CD4-positive, alpha-beta T cell treated with Interleukin-1 beta for 1 hour (primary cell): ENCODE results near the gene LIN28A.
"Not testable (repeated sequence)": the region's sequence is repeated elsewhere in the genome, so short reads cannot be mapped to it uniquely, and the experiment has no call there.

Experiments
- DNase-seq, 2 donors: peaks; one replicate each; pipeline ENCODE4 v3.0.0-alpha.2; 2020 to 2022

LIN28A gene, protein sequence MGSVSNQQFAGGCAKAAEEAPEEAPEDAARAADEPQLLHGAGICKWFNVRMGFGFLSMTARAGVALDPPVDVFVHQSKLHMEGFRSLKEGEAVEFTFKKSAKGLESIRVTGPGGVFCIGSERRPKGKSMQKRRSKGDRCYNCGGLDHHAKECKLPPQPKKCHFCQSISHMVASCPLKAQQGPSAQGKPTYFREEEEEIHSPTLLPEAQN

DNA sequence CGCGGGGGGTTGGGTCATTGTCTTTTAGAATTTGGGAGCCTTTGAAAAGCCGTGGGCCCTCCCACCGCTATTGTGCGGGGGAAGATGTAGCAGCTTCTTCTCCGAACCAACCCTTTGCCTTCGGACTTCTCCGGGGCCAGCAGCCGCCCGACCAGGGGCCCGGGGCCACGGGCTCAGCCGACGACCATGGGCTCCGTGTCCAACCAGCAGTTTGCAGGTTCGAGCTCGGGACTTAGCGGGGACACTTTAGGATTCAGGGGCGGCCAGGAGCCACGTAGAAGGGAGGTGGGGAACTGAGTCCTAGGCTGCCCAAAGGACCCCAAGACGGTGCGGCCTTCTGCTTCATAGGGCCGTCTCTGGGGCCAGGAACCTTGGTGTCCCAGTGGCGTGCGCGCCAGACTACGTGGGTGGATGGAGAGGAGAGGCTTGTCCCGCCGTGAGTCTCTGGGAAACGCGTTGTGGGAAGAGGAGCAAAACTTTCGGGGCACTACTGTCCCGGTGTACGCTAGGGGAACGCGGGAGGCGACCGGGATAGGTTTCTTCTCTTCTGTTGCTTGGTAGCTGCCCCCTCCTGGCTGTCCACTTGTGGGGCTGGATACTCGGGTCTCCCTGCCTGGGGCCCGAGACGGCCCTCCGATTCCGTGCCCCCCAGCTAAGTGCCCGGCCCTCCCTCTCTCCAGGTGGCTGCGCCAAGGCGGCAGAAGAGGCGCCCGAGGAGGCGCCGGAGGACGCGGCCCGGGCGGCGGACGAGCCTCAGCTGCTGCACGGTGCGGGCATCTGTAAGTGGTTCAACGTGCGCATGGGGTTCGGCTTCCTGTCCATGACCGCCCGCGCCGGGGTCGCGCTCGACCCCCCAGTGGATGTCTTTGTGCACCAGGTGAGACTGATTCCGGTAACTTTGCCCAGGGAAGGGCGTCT, at the start of gene LIN28A:
Gene LIN28A (plus strand): TSS at position 112 of the 918 bp plus-strand sequence. CDS start 75 bp downstream, at position 187.
- no peak for DNase-seq

DNA sequence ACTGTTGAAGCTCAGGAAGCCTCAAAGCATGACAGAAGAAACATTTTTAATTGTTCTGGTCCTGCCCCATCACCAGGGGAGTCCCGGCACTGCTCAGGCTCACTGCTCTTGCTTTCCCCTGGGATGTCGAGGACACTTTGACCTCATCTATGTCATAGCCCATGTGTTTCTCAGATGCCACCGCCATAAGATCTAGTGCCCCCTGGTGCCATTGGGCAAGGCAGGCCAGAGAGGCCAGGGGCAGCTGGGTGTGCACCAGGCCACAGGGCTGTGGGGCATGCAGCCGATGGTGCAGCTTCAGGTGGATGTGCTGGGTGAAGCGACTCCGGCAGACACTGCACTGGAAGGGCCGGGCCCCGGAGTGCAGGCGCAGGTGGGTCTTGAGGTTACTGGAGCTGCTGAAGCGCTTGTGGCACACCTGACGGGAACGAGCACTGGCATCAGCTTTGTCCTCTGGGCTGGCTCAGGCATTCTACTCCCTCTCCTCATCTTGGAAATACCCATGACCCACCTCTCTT, 49.0 kb upstream of the LIN28A start:
- DNase-seq = no peak

DNA sequence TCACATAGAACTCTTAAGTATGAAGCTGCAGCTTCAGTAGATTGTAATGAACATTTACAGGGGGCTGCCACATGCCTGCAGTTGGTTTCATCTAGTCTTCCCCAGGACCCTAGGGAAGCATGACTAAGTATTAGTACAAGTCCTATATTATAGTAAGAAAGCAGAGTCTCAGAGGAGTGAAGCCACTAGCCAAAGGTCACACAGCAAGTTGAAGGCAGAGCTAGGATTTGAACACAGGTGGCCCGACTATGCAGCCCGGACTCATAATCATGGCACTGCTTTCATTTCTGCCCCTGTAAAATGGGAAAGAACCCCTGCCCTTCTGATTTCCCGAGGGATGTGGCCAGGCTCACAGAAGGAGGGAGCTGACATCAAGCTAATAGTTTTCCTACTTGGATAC, 48.3 kb upstream of the LIN28A start:
- no peak for DNase-seq

DNA sequence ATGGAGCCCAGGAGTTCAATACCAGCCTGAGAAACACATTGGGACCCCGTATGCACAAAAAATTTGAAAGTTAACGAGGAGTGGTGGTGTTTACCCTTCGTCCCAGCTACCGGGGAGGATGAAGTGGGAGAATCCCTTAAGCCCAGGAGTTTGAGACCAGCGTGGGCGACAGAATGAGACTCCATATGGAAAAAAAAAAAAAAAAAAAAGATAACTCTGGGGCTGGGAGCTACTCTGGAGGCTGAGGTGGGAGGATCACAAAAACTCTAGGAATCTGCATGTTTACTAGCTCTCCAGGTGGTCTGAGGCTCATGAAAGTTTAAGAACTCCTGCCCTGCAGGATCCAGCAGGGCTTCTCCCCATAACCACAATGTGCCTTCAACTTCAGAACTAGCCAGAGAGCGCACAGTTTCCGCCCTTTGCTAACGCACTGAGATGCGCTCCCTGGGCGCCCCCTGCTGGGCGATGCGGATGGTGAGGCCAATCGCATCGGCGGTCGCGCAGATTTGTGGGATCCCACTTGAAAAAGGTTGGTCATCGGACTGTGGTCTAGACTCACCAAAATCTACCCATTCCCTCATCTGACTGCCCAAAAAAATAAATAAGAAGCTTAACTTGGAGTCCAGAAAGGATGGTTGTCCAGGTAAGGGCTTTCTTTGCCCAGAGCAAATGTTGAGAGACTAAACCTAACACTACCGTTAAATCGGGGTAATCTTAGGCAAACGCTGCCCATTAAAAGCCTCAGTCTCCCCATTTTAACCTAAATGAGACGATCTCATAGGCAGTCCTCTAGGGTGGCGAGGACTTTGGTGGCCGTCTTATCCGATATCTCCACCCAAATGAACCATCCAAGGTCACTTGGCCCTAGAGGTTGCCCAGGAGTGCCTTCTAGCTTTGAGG, 46.8 kb upstream of the LIN28A start:
- peak; percentile 82 to 86 for DNase-seq

DNA sequence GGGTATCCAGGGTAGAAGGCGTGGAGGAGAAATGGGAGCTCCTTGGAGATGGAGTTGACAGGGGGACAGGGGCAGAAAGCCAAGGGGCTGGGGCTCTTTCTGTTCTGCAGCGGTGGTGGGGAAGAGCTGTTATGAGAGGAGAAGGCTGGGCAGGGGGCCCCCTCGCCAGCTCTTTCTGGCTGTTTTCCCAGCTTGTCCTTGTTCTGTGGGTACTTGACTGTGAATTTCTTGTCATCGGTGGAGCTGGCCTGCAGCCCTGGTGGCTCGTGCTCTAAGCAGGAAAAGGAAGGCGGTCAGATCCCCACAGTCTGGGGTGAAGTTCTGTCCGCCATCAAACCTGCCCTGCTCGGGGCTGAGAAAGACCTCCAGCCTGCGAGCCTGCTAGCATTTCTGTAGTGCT, 45.7 kb upstream of the LIN28A start:
- no peak for DNase-seq

DNA sequence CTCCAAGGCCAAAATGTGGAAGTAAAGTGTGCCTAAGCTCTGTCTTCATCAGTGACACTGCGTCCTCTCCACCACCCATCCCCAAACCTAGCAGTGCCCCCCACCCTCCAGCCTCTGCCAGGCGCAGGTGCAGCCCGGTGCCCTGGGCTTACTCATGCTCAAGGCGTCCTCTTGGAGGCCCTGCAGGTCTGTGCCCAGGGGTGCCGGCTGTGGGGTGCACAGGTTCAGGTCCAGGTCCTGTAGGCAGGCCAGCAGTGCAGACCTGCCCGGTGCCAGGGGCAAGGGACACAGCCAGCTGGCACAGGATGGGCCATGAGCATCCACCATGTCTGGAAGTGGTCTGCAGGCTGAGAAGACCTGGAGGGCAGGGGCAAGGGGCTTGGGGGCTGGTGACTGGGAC, 43.2 kb upstream of the LIN28A start:
- DNase-seq = no peak

DNA sequence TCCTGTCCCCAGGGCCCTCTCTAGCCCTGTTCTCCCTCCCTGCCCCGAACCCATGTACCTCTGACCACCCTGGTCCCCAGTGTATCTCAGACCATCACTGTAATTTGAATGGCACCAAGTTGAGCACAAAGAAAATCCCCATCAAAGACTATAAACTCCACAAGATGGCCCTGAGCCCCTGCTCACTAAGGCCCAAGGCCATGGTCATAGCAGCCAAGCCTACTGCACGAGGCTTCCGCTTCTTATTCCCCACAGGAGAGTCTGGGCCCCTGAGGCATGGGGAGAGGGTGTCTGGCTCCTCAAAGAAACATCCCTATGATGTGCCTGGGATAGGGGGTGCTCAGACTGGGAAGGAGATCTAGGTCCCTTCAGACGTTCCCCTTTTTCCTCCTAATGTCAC, 42.6 kb upstream of the LIN28A start:
- DNase-seq = no peak

DNA sequence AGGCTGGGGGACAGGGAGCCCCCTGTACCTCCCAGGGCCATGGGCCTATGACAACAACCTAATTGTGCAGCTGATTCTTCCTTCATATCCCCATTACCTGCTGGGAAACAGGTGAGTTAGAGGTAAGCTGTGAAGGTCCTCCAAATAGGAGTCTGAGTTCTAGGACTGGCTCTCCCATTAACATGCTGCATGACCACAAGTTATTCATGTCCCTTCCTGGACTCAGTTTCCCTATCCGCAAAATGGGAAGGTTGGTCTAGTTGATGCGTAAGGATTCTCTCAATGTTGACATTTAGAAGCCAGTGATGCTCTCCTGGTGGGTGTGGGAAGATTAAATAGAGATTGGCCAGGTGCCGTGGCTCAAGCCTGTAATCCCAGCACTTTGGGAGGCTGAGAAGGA, 42.1 kb upstream of the LIN28A start:
- no peak for DNase-seq

DNA sequence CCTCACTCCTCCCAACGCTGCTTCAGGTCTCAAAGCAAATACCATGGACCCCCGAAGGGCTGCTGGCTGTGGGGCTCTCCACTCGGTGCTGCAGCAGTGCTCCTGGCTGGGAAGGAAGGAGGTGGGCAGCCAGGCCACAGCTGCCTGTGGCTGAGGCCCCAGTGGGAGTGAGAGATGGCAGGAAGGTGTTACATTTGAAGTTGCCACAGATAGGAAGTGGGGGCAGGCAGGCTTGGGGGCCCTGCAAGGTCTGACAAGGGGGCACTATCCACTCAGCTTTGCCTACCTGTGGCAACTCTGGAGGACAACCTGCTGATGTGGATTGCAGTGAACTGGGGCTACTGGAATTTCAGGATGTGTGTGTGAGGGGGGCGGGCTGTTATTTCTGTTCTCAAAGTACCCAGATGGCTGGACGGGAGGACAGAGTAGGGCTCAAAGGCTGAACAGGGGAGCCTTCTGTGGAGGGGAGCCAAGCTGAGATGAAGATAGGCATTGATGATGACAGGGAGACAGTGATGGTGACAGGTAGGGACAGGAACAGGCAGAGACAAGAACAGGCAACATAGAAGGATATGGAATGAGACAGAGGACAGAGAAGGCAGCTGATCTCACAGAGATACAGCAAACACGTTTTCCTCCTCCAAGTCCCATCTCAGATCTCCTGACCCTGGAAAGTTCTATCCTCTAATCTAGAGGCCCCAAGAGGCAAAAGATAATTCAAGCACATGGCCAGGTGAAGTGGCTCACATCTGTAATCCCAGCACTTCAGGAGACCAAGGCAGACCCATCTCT, 39.8 kb upstream of the LIN28A start:
- DNase-seq = no peak

DNA sequence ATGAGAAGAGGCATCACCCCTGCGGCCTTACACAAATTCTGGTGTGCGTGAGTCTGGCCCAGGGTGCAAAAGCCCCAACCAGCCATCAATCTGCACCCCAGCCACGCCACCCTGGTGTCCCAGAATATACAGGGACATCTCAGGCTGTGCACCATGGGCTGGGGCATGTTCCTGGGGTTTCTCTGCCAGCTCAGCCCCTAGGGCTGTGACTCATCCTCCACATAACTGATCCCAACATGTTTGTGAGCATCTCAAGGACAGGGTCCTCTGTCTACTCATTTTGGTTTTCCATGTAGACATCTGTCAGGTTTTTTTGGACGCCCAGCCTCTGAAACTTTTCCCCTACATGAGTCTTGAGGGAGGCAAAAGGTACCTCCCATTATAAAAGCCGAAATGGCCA, 38.6 kb upstream of the LIN28A start:
- no peak for DNase-seq

DNA sequence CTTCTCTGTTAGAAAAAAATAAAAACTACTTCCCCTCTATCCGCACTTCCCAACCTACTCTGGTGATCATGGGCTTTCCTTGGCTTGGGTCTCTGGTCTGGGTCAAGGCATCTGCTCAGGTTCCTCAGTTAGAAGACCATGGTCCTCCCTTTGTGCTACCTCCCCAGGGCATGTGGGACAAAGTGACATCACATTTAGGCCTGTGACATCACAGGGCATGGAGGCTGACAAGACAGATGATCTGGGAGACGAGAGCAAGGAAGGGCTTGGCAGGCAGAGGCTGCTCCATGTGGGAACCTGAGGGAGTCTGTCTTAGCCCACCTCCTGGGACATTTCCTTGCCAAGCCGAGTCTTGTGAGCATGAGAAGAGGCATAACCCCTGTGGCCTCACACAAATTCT, 38.0 kb upstream of the LIN28A start, which contains the start of gene ZNF683:
Gene ZNF683 (minus strand): TSS at position 140 of the 400 bp plus-strand sequence. CDS start 4,179 bp downstream, outside the sequence.
- DNase-seq = not testable (repeated sequence)

DNA sequence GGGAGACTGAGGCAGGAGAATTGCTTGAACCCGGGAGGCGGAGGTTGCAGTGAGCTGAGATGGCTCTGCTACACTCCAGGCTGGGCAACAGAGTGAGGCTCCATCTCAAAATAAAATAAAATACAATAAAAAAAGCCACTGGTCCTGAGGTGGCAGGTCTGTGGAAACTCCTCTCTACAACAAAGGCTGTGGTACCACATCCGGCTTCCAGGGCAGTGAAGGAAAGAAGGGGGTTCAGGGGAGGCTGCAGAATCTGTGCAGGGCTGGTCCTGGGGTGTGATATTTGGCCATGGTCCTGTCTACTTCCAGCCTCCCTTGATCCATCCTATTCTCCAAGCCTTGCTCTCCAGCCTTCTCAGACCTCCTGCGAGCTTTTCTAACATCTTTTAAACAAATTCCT, 37.3 kb upstream of the LIN28A start:
- DNase-seq = peak; percentile 13 to 52

DNA sequence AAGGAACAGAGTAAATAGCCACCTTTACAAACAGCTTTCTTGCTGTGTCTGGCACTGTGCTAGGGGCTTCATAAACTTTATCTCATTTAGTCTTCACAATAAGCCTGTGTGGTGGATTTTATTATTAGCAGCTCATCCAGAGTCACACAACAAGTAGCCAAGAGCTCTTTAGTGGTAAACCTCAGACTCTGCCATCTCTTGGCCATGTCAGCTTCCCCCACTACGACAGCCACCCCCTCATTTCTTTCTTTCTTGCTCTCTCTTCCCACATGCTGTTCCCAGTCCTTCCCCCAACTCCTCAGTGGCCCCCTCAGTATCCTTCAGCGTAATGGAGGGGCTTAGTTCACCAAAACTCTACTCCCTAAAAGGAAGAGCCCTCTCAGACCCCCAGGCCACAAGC, 36.8 kb upstream of the LIN28A start:
- no peak for DNase-seq

DNA sequence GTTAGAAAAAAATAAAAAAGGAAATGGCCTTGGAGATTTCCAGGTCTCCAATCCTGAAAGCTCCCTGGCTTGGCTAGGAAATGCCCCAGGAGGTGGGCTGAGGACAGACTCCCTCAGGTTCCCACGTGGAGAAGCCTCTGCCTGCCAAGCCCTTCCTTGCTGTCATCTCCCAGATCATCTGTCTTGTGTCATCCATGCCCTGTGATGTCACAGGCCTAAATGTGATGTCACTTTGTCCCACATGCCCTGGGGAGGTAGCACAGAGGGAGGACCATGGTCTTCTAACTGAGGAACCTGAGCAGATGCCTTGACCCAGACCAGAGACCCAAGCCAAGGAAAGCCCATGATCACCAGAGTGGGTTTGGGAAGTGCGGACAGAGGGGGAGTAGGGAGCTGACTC, 36.3 kb upstream of the LIN28A start:
- DNase-seq = not testable (repeated sequence)

DNA sequence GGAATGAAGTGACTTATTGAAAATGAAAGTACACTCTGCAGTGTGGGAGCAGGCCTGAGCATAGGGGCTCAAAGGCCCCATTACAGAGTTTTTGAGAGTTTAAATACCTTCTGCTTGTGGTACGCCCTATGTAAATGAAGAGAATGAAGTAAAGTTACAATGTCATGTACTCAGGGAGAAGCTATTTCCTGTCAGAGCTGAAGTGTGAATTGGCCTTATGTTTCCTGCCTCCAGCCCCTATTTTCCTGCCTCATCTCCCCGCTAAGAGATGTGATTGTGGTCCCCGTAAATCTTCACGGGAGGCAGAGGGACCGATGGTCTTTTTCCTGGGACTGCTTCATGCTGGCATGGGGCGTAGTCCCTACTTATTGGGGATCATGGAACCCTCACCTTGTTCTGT, 35.5 kb upstream of the LIN28A start:
- no peak for DNase-seq

DNA sequence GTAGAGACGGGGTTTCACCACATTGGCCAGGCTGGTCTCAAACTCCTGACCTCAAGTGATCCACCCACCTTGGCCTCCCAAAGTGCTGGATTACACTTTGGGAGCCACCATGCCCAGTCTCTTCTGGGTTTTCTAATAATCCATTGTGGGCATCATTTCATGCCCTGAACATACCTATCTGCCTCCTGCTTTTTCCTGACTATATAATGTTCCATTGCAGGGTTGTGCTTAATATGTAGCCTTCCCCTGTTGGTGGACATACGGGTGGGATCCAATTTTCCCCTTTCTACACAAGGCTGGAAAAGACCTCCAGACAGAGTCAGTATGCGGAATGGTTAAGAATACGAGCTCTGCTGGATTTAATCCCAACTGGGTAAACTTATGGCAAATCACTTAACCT, 34.6 kb upstream of the LIN28A start:
- no peak for DNase-seq

DNA sequence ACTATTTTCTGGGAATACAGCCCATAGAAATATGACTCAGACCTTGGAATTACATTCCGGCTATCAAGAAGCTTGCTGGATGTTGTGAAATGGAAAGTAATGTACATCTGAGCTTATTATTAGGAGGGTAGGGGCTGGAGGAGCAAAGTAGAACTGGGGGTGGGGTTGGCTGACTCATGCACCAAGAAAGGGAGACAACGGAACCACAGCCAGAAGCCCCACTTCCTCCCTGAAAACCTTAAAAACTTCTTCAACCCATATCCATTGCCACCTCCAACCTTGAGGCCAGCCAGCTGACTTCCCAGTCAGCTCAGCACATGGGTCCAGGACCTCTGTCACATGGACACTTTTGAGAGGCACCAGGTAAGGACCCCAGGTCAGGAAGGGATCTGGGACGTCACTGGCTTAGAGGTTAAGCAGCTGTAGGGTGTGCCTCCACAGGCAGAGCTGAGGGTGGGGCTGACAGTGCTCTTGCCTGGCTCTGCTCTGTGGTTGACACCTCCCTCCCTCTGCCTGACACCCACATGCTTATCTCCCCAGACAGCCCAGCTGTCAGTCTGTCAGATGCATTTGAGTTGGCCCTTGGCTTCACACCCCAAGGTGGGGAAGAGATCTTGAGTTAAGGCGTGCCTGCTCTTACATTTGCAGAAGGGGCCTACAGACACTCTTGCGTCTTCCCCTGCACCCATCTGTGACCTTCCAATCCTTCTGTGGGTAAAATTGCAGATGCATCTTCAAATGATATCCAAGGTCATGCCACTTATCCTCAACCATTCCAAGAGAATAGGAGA, 32.3 kb upstream of the LIN28A start:
- DNase-seq = peak; percentile 83 to 84

DNA sequence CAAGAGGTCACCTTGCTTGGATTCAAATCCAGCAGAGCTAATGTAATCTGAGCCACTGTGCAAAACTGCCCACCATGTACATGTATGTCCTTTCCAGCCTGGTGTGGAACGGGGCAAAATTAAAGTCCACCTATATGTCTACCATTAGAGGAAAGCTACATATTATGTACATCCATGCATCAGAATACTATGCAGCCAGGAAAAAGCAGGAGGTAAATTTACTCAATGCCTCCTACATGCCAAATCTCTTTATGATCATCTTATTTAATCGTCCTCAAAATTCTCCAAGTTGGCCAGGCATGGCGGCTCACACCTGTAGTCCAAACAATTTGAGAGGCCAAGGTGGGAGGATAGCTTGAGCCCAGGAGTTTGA, 31.8 kb upstream of the LIN28A start:
- DNase-seq = no peak

DNA sequence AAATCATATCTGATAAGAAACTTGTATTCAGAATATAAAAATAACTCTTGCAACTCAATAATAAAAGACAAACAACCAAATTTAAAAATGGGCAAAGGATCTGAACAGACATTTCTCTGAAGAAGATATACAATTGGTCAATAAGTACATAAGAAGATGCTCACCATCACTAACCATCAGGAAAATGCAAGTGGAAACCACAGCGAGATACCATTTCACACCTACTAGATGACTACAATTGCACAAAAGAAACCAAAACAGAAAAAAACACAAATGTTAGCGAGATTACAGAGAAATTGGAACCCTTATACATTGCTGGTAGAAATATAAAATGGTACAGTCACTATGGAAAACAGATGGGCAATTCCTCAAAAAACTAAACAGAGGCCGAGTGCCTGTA, 26.5 kb upstream of the LIN28A start:
- no peak for DNase-seq

DNA sequence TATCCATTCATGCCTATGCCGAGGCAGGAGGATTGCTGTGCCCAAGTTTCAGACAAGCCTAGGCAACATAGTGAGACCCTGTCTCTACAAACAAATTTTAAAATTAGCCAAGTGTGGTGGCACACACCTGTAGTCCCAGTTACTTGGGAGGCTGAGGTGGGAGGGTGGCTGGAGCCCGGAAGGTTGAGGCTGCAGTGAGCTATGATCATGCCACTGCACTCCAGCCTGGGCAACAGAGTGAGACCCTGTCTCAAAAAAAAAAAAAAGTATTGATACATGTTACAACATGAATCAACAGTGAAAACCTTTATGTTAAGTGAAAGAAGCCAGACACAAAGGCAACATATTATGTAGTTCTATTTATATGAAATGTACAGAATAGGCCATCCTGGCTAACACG, 25.6 kb upstream of the LIN28A start:
- not testable (repeated sequence) for DNase-seq

DNA sequence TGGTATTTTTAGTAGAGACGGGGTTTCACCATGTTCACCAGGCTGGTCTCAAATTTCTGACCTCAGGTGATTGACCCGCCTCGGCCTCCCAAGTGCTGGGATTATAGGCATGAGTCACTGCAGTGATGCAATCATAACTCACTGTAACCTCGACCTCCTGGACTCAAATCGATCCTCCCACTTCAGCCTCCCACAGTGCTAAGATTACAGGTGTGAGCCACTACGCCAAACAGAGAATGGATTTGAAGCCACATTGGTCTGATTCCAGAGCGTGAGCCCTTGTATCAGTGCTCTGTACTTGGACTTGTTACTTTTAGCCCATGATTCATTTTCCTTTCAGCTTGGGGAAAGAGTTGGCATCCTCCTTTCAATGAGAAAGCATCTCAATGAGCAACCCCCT, 23.2 kb upstream of the LIN28A start:
- no peak for DNase-seq
